H7 (cell line): ENCODE results near the gene NUDT3. TPM values are rescaled to one million over a fixed set of nuclear protein-coding genes. Genes with fewer than 3 reads are reported as not detected.

Experiments
- DNase-seq: peaks from one replicate; pipeline ENCODE4 v3.0.0; 2012
- H3K27me3 ChIP-seq: 2 replicates; pipeline ENCODE4 v1.6.0; 2011; ENCODE audit warnings: mild to moderate bottlenecking, low read length; ENCODE audit not compliant: control insufficient read depth, insufficient read depth
- H3K36me3 ChIP-seq: replicated peaks from 2 replicates; pipeline ENCODE4 v1.5.1; 2011; ENCODE audit warnings: low read length; ENCODE audit not compliant: control insufficient read depth, insufficient read depth
- H3K4me3 ChIP-seq: 2 replicates; pipeline ENCODE4 v1.5.1; 2011; ENCODE audit warnings: low read depth, mild to moderate bottlenecking, control low read depth, low read length, moderate library complexity; ENCODE audit not compliant: insufficient read depth
- total RNA-seq: library from RNA; depleted of rRNA; stranded (reverse); fragments of >200 nt; shearing (Covaris generic); gene quantifications from 2 replicates; pipeline ENCODE4 v1.2.3, GENCODE V29; 2014

NUDT3 gene
- total RNA-seq, 1 experiment from 2014 or later = 28.0 TPM

DNA sequence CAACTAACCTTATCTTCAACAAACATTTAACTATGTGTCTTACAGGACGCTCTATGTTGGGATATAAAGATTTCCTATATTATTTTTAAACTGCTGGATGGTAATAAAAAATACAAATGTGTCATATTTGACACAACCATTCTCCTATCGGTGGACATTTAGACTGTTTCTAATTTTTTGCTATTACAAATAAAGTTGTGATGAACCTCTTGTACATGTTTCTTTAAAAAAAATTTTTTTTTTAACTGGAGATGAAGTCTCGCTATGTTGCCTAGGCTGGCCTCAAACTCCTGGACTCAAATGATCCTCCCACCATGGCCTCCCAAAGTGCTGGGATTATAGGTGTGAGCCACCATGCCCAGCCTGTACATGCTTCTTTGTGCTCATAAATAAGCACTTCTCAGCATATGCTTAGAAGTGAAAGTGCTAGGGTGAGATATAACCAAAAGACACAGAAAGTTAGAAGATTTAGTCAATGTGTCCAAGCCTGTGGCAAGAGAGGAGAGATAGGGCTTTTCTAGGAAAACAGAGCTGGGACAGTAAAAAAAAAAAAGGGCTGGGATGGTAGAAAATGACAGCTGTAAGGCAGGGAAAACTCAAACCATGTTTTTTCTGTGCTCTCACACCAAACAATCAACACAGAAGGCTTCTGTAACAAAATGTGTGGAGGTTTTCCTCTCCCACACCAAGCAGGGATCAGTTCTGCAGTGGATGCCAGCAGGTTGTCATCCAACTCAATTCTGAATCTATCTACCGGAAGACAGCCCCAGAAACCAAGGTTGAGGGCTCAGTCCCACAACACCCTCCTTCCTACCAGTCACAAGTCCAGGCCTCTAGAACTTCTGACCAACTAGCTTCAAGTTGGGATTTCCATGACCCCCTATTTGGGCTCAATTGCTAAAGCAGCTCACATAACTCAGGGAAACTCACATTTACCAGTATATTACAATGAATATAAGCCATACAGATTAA is 73.7 kb downstream of the NUDT3 start:
- H3K4me3 ChIP-seq = no peak overlapping the region
- H3K27me3 ChIP-seq = no peaks in the 10 kb centered on the region
- DNase-seq = no peak
- no peaks in the 10 kb centered on the region for H3K36me3 ChIP-seq

- DNase-seq = no peak
- Histone ChIP-seq H3K36me3 (no peaks in the 10 kb centered on the region), H3K4me3 (no peak overlapping the region), H3K27me3 (no peaks in the 10 kb centered on the region)
These were observed 74.5 kb downstream of the NUDT3 start for GRCh38 chr6:34317882-34318498.

DNA sequence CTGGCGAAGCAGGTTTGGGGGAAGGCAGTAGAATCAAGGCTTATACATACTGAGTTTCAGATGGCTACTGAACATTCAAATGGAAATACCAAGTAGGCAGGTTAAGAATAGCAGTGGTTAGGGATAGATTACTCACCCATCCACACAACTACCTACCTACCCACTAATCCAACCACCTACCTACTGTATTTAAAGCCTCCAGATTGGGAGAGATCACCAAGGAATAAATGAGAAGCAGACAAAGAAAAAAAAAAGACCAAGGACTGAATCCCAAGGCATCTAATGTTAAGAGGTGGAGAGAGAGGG is 75.3 kb downstream of the NUDT3 start:
- Histone ChIP-seq H3K27me3 (no peaks in the 10 kb centered on the region), H3K36me3 (no peaks in the 10 kb centered on the region), H3K4me3 (no peak overlapping the region)
- peak; percentile 11 for DNase-seq

DNA sequence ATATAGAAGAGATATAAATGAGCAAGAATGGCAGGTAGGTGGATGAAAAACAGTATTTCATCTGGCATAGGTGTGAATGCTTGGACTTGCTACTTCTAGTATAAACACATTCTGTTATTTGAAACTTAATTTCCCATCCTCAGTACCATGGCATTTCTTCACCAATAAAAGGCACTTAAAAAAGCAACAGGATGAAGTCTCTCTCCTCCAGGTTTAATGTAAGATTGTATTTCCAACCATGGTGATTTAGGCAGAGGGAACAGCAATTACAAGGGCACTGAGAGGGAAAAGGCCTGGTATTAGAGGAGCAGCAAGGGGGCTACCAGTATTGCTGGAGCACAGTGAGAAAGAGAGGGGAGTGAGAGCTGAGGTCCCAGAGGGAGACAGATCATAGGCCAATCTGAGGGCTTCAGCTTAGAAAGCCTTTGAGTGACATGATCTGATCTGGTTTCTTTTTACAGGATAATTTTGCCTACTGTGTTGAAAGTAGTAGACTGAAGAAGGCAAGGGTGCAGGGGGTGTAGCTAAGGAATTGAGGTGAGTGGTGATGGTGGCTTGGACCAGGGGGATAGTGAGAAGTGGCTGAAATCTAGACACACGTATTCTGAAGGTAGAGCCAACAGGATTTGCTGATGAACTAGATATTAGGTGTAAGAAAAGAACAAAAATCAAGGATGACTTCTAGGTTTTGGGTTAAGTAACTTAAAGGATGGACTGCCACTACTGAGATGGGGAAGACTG is 75.9 kb downstream of the NUDT3 start:
- H3K4me3 ChIP-seq = no peak overlapping the region
- no peaks in the 10 kb centered on the region for H3K36me3 ChIP-seq
- no peak for DNase-seq
- H3K27me3 ChIP-seq = no peaks in the 10 kb centered on the region

- no peaks in the 10 kb centered on the region for H3K27me3 ChIP-seq
- DNase-seq = no peak
- H3K36me3 ChIP-seq = no peaks in the 10 kb centered on the region
- no peak overlapping the region for H3K4me3 ChIP-seq
These were observed 76.7 kb downstream of the NUDT3 start for GRCh38 chr6:34315780-34316179.

GRCh38 chr6:34315256-34315655 is 77.2 kb downstream of the NUDT3 start:
- Histone ChIP-seq H3K27me3 (no peaks in the 10 kb centered on the region), H3K36me3 (no peaks in the 10 kb centered on the region), H3K4me3 (no peak overlapping the region)
- no peak for DNase-seq

- H3K36me3 ChIP-seq = no peaks in the 10 kb centered on the region
- no peaks in the 10 kb centered on the region for H3K27me3 ChIP-seq
- no peak overlapping the region for H3K4me3 ChIP-seq
- DNase-seq = no peak
These were observed 80.2 kb downstream of the NUDT3 start for GRCh38 chr6:34312259-34312658.

GRCh38 chr6:34310817-34311216 is 81.7 kb downstream of the NUDT3 start:
- Histone ChIP-seq H3K4me3 (no peak overlapping the region), H3K27me3 (no peaks in the 10 kb centered on the region), H3K36me3 (no peaks in the 10 kb centered on the region)
- DNase-seq = no peak

DNA sequence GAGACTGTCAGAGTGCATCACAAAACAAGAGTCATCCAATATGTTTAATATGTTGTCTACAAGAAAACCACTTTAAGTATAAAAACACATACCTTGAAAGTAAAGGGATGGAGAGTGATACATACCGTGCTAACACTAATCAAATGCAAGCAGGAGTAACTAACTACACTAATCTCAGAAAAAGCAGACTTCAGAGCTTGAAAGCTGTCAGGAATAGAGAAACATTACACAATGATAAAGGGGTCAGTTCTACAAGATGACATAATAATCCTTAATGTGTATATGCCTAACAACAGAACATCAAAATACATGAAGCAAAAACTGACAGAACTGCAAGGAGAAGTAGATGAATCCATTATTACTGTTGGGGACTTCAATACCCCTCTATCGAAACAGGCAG is 84.0 kb downstream of the NUDT3 start:
- no peak for DNase-seq
- Histone ChIP-seq H3K4me3 (no peak overlapping the region), H3K27me3 (no peaks in the 10 kb centered on the region), H3K36me3 (no peaks in the 10 kb centered on the region)

GRCh38 chr6:34305982-34306708 is 86.3 kb downstream of the NUDT3 start:
- Histone ChIP-seq H3K36me3 (no peaks in the 10 kb centered on the region), H3K27me3 (no peaks in the 10 kb centered on the region)
- DNase-seq = no peak

GRCh38 chr6:34305497-34305896 is 87.0 kb downstream of the NUDT3 start:
- DNase-seq = no peak
- no peaks in the 10 kb centered on the region for H3K36me3 ChIP-seq
- no peaks in the 10 kb centered on the region for H3K27me3 ChIP-seq
- no peak overlapping the region for H3K4me3 ChIP-seq

More at GRCh38 chr6:34305982-34306708, 86.3 kb downstream of the NUDT3 start:
- H3K4me3 ChIP-seq = no peak overlapping the region

- DNase-seq = no peak
- no peak overlapping the region for H3K4me3 ChIP-seq
- no peaks in the 10 kb centered on the region for H3K27me3 ChIP-seq
- H3K36me3 ChIP-seq = no peaks in the 10 kb centered on the region
These were observed 88.3 kb downstream of the NUDT3 start for GRCh38 chr6:34304164-34304563.

DNA sequence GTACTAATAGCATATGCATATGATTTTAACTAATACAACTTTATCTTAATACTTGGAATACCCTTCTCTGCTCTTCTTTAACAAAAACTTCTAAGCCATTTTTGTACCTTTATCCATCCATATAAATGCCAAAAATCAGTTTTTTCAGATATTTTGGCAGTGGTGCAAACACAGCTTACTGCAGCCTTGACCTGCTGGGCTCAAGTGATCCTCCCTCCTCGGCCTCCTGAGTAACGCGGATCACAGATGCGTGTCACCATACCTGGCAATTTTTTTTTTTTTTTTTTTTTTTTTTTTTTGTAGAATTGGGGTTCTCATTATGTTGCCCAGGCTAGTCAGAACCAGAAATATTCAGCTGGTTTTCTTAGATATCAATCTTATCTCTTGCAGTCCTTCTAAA is 89.5 kb downstream of the NUDT3 start:
- no peak for DNase-seq
- H3K36me3 ChIP-seq = no peaks in the 10 kb centered on the region
- H3K27me3 ChIP-seq = no peaks in the 10 kb centered on the region
- no peak overlapping the region for H3K4me3 ChIP-seq

GRCh38 chr6:34301408-34301807 is 91.1 kb downstream of the NUDT3 start:
- Histone ChIP-seq H3K36me3 (no peaks in the 10 kb centered on the region), H3K27me3 (no peaks in the 10 kb centered on the region), H3K4me3 (no peak overlapping the region)
- no peak for DNase-seq
